ENCODE measurements around the gene C11orf98.

GRCh38 chr11:62652161-62653006 lies 12.6 kb downstream of the C11orf98 start:
- TF ChIP-seq CTCF (IDR thresholded peaks at IDR 0.05), result no peak
- no peak for TF ChIP-seq EP300 (IDR thresholded peaks at IDR 0.05)
